ENCODE measurements around the gene LRP1B.
"Not testable (repeated sequence)": the region's sequence is repeated elsewhere in the genome, so short reads cannot be mapped to it uniquely, and the experiment has no call there.

LRP1B gene

GRCh38 chr2:140473851-140474250 is 1657.0 kb downstream of the LRP1B start:
- no peak for DNase-seq (ENCODE audit: low read depth in 2 of 2)

- no peak for DNase-seq (ENCODE audit: low read depth in 2 of 2)
Measured at GRCh38 chr2:140472676-140473075, 1658.1 kb downstream of the LRP1B start.

- DNase-seq (ENCODE audit: low read depth in 2 of 2) = no peak
Measured at GRCh38 chr2:140465301-140465700, 1665.5 kb downstream of the LRP1B start.

- no peak for DNase-seq (ENCODE audit: low read depth in 2 of 2)
Measured at GRCh38 chr2:140462990-140463389, 1667.8 kb downstream of the LRP1B start.

- DNase-seq (ENCODE audit: low read depth in 2 of 2) = no peak
Measured at GRCh38 chr2:140457483-140457882, 1673.3 kb downstream of the LRP1B start.

- DNase-seq (ENCODE audit: low read depth in 2 of 2) = no peak
Measured at GRCh38 chr2:140455315-140455714, 1675.5 kb downstream of the LRP1B start.

GRCh38 chr2:140454717-140455116 is 1676.1 kb downstream of the LRP1B start:
- peak; percentile 39 to 41 for DNase-seq (ENCODE audit: low read depth in 2 of 2)

- no peak for DNase-seq (ENCODE audit: low read depth in 2 of 2)
Measured at GRCh38 chr2:140451324-140451723, 1679.5 kb downstream of the LRP1B start.

GRCh38 chr2:140442319-140442718 is 1688.5 kb downstream of the LRP1B start:
- peak in 1 of 2 experiments; percentile 5 for DNase-seq (ENCODE audit: low read depth in 2 of 2)

- DNase-seq (ENCODE audit: low read depth in 2 of 2) = no peak
Measured at GRCh38 chr2:140440815-140441214, 1690.0 kb downstream of the LRP1B start.

- DNase-seq (ENCODE audit: low read depth in 2 of 2) = no peak
Measured at GRCh38 chr2:140436936-140437335, 1693.9 kb downstream of the LRP1B start.

- not testable (repeated sequence) for DNase-seq (ENCODE audit: low read depth in 2 of 2)
Measured at GRCh38 chr2:140427033-140427432, 1703.8 kb downstream of the LRP1B start.

GRCh38 chr2:140424471-140424870 is 1706.3 kb downstream of the LRP1B start:
- DNase-seq (ENCODE audit: low read depth in 2 of 2) = no peak

GRCh38 chr2:140422759-140423158 is 1708.1 kb downstream of the LRP1B start:
- peak in 1 of 2 experiments; percentile 5 for DNase-seq (ENCODE audit: low read depth in 2 of 2)

- DNase-seq (ENCODE audit: low read depth in 2 of 2) = no peak
Measured at GRCh38 chr2:140417504-140417903, 1713.3 kb downstream of the LRP1B start.

- no peak for DNase-seq (ENCODE audit: low read depth in 2 of 2)
Measured at GRCh38 chr2:140416577-140416976, 1714.2 kb downstream of the LRP1B start.

- DNase-seq (ENCODE audit: low read depth in 2 of 2) = not testable (repeated sequence)
Measured at GRCh38 chr2:140415035-140415434, 1715.8 kb downstream of the LRP1B start.

GRCh38 chr2:140410695-140411094 is 1720.1 kb downstream of the LRP1B start:
- DNase-seq (ENCODE audit: low read depth in 2 of 2) = no peak

GRCh38 chr2:140401056-140401455 is 1729.8 kb downstream of the LRP1B start:
- DNase-seq (ENCODE audit: low read depth in 2 of 2) = no peak

- no peak for DNase-seq (ENCODE audit: low read depth in 2 of 2)
Measured at GRCh38 chr2:140392824-140393223, 1738.0 kb downstream of the LRP1B start.

- no peak for DNase-seq (ENCODE audit: low read depth in 2 of 2)
Measured at GRCh38 chr2:140384946-140385345, 1745.9 kb downstream of the LRP1B start.

- DNase-seq (ENCODE audit: low read depth in 2 of 2) = no peak
Measured at GRCh38 chr2:140383781-140384180, 1747.0 kb downstream of the LRP1B start.

- DNase-seq (ENCODE audit: low read depth in 2 of 2) = no peak
Measured at GRCh38 chr2:140376686-140377085, 1754.1 kb downstream of the LRP1B start.

- no peak for DNase-seq (ENCODE audit: low read depth in 2 of 2)
Measured at GRCh38 chr2:140363131-140363530, 1767.7 kb downstream of the LRP1B start.

- DNase-seq (ENCODE audit: low read depth in 2 of 2) = no peak
Measured at GRCh38 chr2:140362361-140362760, 1768.5 kb downstream of the LRP1B start.

All from fibroblast of skin of left quadriceps (primary cell).